IPS-18a (cell line): ENCODE data around the gene FICD.
"Not testable (repeated sequence)": the region's sequence is repeated elsewhere in the genome, so short reads cannot be mapped to it uniquely, and the experiment has no call there.

Experiments used
- H3K27ac ChIP-seq: one replicate; pipeline ENCODE4 v1.5.1; 2013; ENCODE audit warnings: low read length
- H3K27me3 ChIP-seq: one replicate; pipeline ENCODE4 v1.6.1; 2013; ENCODE audit warnings: mild to moderate bottlenecking, low read length; ENCODE audit not compliant: control insufficient read depth, insufficient read depth
- H3K36me3 ChIP-seq: one replicate; pipeline ENCODE4 v1.6.1; 2013; ENCODE audit warnings: low read depth, low read length; ENCODE audit not compliant: control insufficient read depth
- H3K4me1 ChIP-seq: one replicate; pipeline ENCODE4 v1.6.1; 2013; ENCODE audit warnings: low read depth, low read length; ENCODE audit not compliant: control insufficient read depth
- H3K4me3 ChIP-seq: one replicate; pipeline ENCODE4 v1.5.1; 2013; ENCODE audit warnings: low read length
- H3K9ac ChIP-seq: one replicate; pipeline ENCODE4 v1.6.1; 2013; ENCODE audit warnings: mild to moderate bottlenecking, low read length, moderate library complexity
- H3K9me3 ChIP-seq: one replicate; pipeline ENCODE4 v1.6.1; 2013; ENCODE audit warnings: low read depth, low read length; ENCODE audit not compliant: control insufficient read depth

Gene FICD

GRCh38 chr12:108547686-108548085, 32.6 kb downstream of the FICD start:
- Histone ChIP-seq H3K27ac (no peak overlapping the region), H3K9ac (no peak overlapping the region), H3K27me3 (no peaks in the 10 kb centered on the region), H3K4me3 (no peak overlapping the region), H3K36me3 (peaks cover 69% of the 10 kb centered on the region), H3K4me1 (no peaks in the 10 kb centered on the region), H3K9me3 (no peaks in the 10 kb centered on the region)

- Histone ChIP-seq H3K4me1 (no peaks in the 10 kb centered on the region), H3K9ac (no peak overlapping the region), H3K9me3 (no peaks in the 10 kb centered on the region), H3K27ac (no peak overlapping the region), H3K4me3 (no peak overlapping the region), H3K36me3 (peaks cover 56% of the 10 kb centered on the region), H3K27me3 (no peaks in the 10 kb centered on the region)
Observed at GRCh38 chr12:108548954-108549521, 34.0 kb downstream of the FICD start.

- H3K4me3 ChIP-seq: no peak overlapping the region
- H3K4me1 ChIP-seq: no peaks in the 10 kb centered on the region
- H3K36me3 ChIP-seq: peaks cover 35% of the 10 kb centered on the region
- no peaks in the 10 kb centered on the region for H3K27me3 ChIP-seq
- H3K9me3 ChIP-seq: no peaks in the 10 kb centered on the region
- no peak overlapping the region for H3K9ac ChIP-seq
- no peak overlapping the region for H3K27ac ChIP-seq
Observed at GRCh38 chr12:108551535-108551934, 36.5 kb downstream of the FICD start.

- Histone ChIP-seq H3K36me3 (peaks cover 21% of the 10 kb centered on the region), H3K27me3 (no peaks in the 10 kb centered on the region), H3K4me3 (no peak overlapping the region), H3K9ac (no peak overlapping the region), H3K27ac (no peak overlapping the region), H3K9me3 (no peaks in the 10 kb centered on the region), H3K4me1 (no peaks in the 10 kb centered on the region)
Observed at GRCh38 chr12:108553799-108554198, 38.7 kb downstream of the FICD start.

- not testable (repeated sequence) for H3K27ac ChIP-seq, H3K27me3 ChIP-seq, H3K9ac ChIP-seq, H3K4me3 ChIP-seq, H3K9me3 ChIP-seq
- peaks cover 10% of the 10 kb centered on the region for H3K36me3 ChIP-seq
- H3K4me1 ChIP-seq: peaks cover 13% of the 10 kb centered on the region
Observed at GRCh38 chr12:108555383-108555782, 40.3 kb downstream of the FICD start.

GRCh38 chr12:108559007-108559655, 44.1 kb downstream of the FICD start:
- H3K4me3 ChIP-seq: no peak overlapping the region
- no peak overlapping the region for H3K9ac ChIP-seq

GRCh38 chr12:108559748-108560147, 44.7 kb downstream of the FICD start:
- H3K9ac ChIP-seq: peak overlapping the region; percentile 90
- no peaks in the 10 kb centered on the region for H3K9me3 ChIP-seq
- H3K27ac ChIP-seq: no peak overlapping the region
- H3K4me1 ChIP-seq: peaks cover 13% of the 10 kb centered on the region
- H3K4me3 ChIP-seq: peak overlapping the region; percentile 93
- H3K27me3 ChIP-seq: no peaks in the 10 kb centered on the region
- peaks cover 17% of the 10 kb centered on the region for H3K36me3 ChIP-seq

More at GRCh38 chr12:108559007-108559655, 44.1 kb downstream of the FICD start:
- Histone ChIP-seq H3K4me1 (peaks cover 13% of the 10 kb centered on the region), H3K9me3 (no peaks in the 10 kb centered on the region), H3K27ac (no peak overlapping the region), H3K27me3 (no peaks in the 10 kb centered on the region), H3K36me3 (peaks cover 11% of the 10 kb centered on the region)

GRCh38 chr12:108560321-108560721, 45.2 kb downstream of the FICD start:
- H3K4me1 ChIP-seq: peaks cover 13% of the 10 kb centered on the region
- H3K36me3 ChIP-seq: peaks cover 23% of the 10 kb centered on the region
- H3K4me3 ChIP-seq: peak overlapping the region; percentile 93
- no peaks in the 10 kb centered on the region for H3K27me3 ChIP-seq
- H3K27ac ChIP-seq: peak overlapping the region; percentile 97
- no peaks in the 10 kb centered on the region for H3K9me3 ChIP-seq
- H3K9ac ChIP-seq: peak overlapping the region; percentile 90

GRCh38 chr12:108560752-108561719, 46.0 kb downstream of the FICD start, which contains the start of gene SART3:
TSS of gene SART3 (minus strand) at chr12:108561173. CDS start at chr12:108561154, 19 bp downstream.
- peak within 1 kb of the TSS; percentile 93 for H3K4me3 ChIP-seq
- H3K27ac ChIP-seq: peak within 1 kb of the TSS; percentile 97
- peaks cover 30% of the 10 kb centered on the region for H3K36me3 ChIP-seq
- H3K9me3 ChIP-seq: no peaks in the 10 kb centered on the region
- H3K4me1 ChIP-seq: peaks cover 13% of the 10 kb centered on the region
- H3K27me3 ChIP-seq: no peaks in the 10 kb centered on the region
- peak within 1 kb of the TSS; percentile 90 for H3K9ac ChIP-seq

- H3K36me3 ChIP-seq: peaks cover 33% of the 10 kb centered on the region
- H3K27ac ChIP-seq: peak overlapping the region; percentile 97
Observed at GRCh38 chr12:108561852-108562347, 46.8 kb downstream of the FICD start.

More at GRCh38 chr12:108561852-108562347, 46.8 kb downstream of the FICD start:
- H3K9ac ChIP-seq: peak overlapping the region; percentile 90
- H3K9me3 ChIP-seq: no peaks in the 10 kb centered on the region
- no peaks in the 10 kb centered on the region for H3K27me3 ChIP-seq
- peaks cover 13% of the 10 kb centered on the region for H3K4me1 ChIP-seq
- H3K4me3 ChIP-seq: peak overlapping the region; percentile 93
